Caco-2 (cell line): ENCODE data around the gene TMEM74B. TPM values are rescaled to one million over a fixed set of nuclear protein-coding genes. Genes with fewer than 3 reads are reported as not detected.
A peak's percentile ranks its signal among the peaks of the same experiment; 100 is the strongest.

Experiments
- BruUV-seq: library from RNA; stranded (reverse); fragments of 400-500 nt; replicated peaks from 2 replicates; lab custom pipeline; 2021; lab: Mats Ljungman, UMichigan
- CTCF ChIA-PET: fragments of 300-600 bp; sonication (Branson Sonifier 250); formaldehyde crosslinking; loops from one replicate; lab custom pipeline; 2022; ENCODE audit warnings: antibody characterized with exemption; lab: Charles Lee
- POLR2A ChIA-PET: fragments of 300-600 bp; sonication (Branson Sonifier 250); formaldehyde crosslinking; loops from one replicate; lab custom pipeline; 2022; ENCODE audit warnings: antibody characterized with exemption; lab: Charles Lee
- DNase-seq, 2 experiments: peaks; one replicate each; pipeline versions ENCODE4 v3.0.0 to v3.0.0-alpha.2; 2020 to 2022
- H3K27me3 ChIP-seq: replicated peaks from 2 replicates; pipeline ENCODE4 v1.6.0; 2011; ENCODE audit warnings: low read length; ENCODE audit not compliant: control insufficient read depth, insufficient read depth
- H3K36me3 ChIP-seq: 2 replicates; pipeline ENCODE4 v1.5.1; 2011; ENCODE audit warnings: low read length; ENCODE audit not compliant: control insufficient read depth, insufficient read depth
- H3K4me1 ChIP-seq: fragments of 250-450 bp; sonication (Bioruptor Pico); 2 replicates; pipeline ENCODE4 v1.5.1; 2020; ENCODE audit warnings: mild to moderate bottlenecking
- H3K4me3 ChIP-seq: 2 replicates; pipeline ENCODE4 v1.5.1; 2011; ENCODE audit warnings: low read depth, mild to moderate bottlenecking, control low read depth, low read length
- H3K9me3 ChIP-seq: fragments of 250-450 bp; sonication (Bioruptor Pico); 2 replicates; pipeline ENCODE4 v1.5.1; 2020; ENCODE audit warnings: mild to moderate bottlenecking, moderate library complexity
- H3K27ac Mint-ChIP-seq: one replicate; pipeline ENCODE4 v1.8.0; 2022; ENCODE audit warnings: mixed read lengths; ENCODE audit not compliant: unreplicated experiment
- H3K27me3 Mint-ChIP-seq: one replicate; pipeline ENCODE4 v1.8.0; 2022; ENCODE audit warnings: mixed read lengths; ENCODE audit not compliant: insufficient read depth, unreplicated experiment
- H3K36me3 Mint-ChIP-seq: one replicate; pipeline ENCODE4 v1.8.0; 2022; ENCODE audit warnings: mild to moderate bottlenecking, mixed read lengths; ENCODE audit not compliant: insufficient read depth, unreplicated experiment
- H3K4me1 Mint-ChIP-seq: one replicate; pipeline ENCODE4 v1.8.0; 2022; ENCODE audit warnings: low read depth, mixed read lengths; ENCODE audit not compliant: unreplicated experiment
- H3K4me3 Mint-ChIP-seq: one replicate; pipeline ENCODE4 v1.8.0; 2022; ENCODE audit warnings: mild to moderate bottlenecking, moderate library complexity, mixed read lengths; ENCODE audit not compliant: unreplicated experiment
- H3K9me3 Mint-ChIP-seq: one replicate; pipeline ENCODE4 v1.8.0; 2022; ENCODE audit warnings: mixed read lengths; ENCODE audit not compliant: unreplicated experiment
- CTCF ChIP-seq, 2 experiments: fragments of 200-600 bp in 1 of 2; IDR thresholded peaks; 1 replicate in 1 of 2; 2 replicates in 1 of 2; pipeline versions ENCODE4 v1.5.1 to v1.8.0; 2011 to 2022; ENCODE audit warnings: antibody characterized with exemption in 1 of 2, control low read depth in 1 of 2, inconsistent platforms in 1 of 2, low read depth in 1 of 2, low read length in 1 of 2, mild to moderate bottlenecking in 1 of 2, moderate library complexity in 1 of 2; ENCODE audit not compliant: insufficient read depth in 1 of 2, severe bottlenecking in 1 of 2, unreplicated experiment in 1 of 2
- intact Hi-C: fragments of 100-400 bp; cut with micrococcal nuclease; formaldehyde crosslinking; loops from one replicate; pipeline ENCODE4 v1.10.0; 2022; ENCODE audit not compliant: unreplicated experiment
- total RNA-seq: library from RNA; stranded (reverse); gene quantifications from 2 replicates; pipeline ENCODE4 v1.2.3, GENCODE V29; 2022

The TMEM74B gene
- total RNA-seq, 1 experiment from 2014 or later = 6.9 TPM

DNA sequence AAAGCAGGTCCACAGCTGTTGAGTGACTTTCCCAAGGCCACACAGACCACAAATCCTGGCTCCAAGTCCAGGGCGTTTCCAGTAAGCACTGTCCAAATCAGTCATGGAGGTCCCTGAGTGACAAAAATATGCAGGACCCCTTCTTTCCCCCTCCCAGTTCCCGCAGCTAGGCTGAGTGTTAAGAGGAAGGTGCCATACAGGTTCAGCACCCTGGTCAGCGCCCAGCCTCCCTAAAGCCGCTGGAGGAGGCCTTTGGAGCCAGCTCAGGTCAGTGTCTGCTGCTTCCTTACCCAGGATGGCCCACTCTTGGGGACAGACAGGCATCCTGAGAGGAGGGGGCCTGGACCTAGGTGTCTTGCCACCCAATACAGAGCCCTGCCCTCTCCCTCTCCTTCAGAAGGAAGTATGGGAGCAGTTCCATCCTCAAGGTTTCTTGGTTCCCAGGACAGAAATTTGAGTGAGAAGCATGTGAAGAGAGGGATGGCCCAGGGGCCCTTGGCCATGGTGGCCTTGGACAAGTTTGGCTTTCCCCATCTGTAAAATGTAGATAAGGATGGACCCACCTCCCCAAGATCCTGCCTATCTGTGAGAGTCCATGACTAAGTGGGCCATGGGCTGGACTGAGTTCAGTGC lies 13.2 kb downstream of the TMEM74B start:
- H3K4me3 ChIP-seq = no peak overlapping the region
- H3K36me3 ChIP-seq = peaks cover 2% of the 10 kb centered on the region
- Mint-ChIP-seq H3K36me3 (peaks cover 38% of the 10 kb centered on the region), H3K27ac (no peak overlapping the region), H3K4me3 (no peak overlapping the region), H3K9me3 (no peaks in the 10 kb centered on the region), H3K27me3 (no peaks in the 10 kb centered on the region), H3K4me1 (no peaks in the 10 kb centered on the region)
- H3K27me3 ChIP-seq = no peaks in the 10 kb centered on the region
- peak; percentile 66 to 76 for DNase-seq
- TF ChIP-seq CTCF (IDR thresholded peaks at IDR 0.05; ENCODE audit: insufficient read depth in 1 of 2, low read depth in 1 of 2, low read length in 1 of 2, severe bottlenecking in 1 of 2, unreplicated experiment in 1 of 2) = no peak
- intact Hi-C loops = no loop called here
- CTCF ChIA-PET = no interaction called here
- no peaks in the 10 kb centered on the region for H3K4me1 ChIP-seq
- no TSS peak for BruUV-seq
- POLR2A ChIA-PET = no interaction called here
- H3K9me3 ChIP-seq = no peaks in the 10 kb centered on the region

DNA sequence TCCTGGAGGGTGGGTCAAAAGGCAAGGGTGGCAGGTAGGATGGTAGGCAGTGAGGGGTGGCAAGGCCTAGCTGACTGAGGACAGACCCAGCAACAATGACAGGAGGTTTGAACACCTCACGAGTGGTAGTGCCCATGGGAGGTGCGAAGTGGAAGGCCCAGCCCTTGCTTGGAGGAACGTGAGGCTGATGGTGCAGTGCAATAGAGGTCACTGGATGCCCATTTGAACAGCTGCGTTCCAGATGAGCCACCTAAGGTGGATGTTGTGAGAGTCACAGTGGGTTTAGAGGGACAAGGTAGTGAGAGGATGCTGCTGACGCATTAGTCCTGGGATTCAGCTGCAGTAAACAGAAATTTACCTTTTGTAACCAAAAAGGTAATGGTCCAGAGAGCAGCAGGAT lies 15.6 kb downstream of the TMEM74B start:
- Mint-ChIP-seq H3K4me3 (no peak overlapping the region), H3K4me1 (no peaks in the 10 kb centered on the region), H3K9me3 (no peaks in the 10 kb centered on the region), H3K27ac (no peak overlapping the region), H3K27me3 (no peaks in the 10 kb centered on the region), H3K36me3 (peaks cover 55% of the 10 kb centered on the region)
- intact Hi-C loops = no loop called here
- H3K4me1 ChIP-seq = no peaks in the 10 kb centered on the region
- no peak for TF ChIP-seq CTCF (IDR thresholded peaks at IDR 0.05; ENCODE audit: insufficient read depth in 1 of 2, low read depth in 1 of 2, low read length in 1 of 2, severe bottlenecking in 1 of 2, unreplicated experiment in 1 of 2)
- no TSS peak for BruUV-seq
- POLR2A ChIA-PET = no interaction called here
- no peaks in the 10 kb centered on the region for H3K9me3 ChIP-seq
- H3K4me3 ChIP-seq = no peak overlapping the region
- peaks cover 4% of the 10 kb centered on the region for H3K36me3 ChIP-seq
- CTCF ChIA-PET = no interaction called here
- no peak for DNase-seq
- H3K27me3 ChIP-seq = no peaks in the 10 kb centered on the region

DNA sequence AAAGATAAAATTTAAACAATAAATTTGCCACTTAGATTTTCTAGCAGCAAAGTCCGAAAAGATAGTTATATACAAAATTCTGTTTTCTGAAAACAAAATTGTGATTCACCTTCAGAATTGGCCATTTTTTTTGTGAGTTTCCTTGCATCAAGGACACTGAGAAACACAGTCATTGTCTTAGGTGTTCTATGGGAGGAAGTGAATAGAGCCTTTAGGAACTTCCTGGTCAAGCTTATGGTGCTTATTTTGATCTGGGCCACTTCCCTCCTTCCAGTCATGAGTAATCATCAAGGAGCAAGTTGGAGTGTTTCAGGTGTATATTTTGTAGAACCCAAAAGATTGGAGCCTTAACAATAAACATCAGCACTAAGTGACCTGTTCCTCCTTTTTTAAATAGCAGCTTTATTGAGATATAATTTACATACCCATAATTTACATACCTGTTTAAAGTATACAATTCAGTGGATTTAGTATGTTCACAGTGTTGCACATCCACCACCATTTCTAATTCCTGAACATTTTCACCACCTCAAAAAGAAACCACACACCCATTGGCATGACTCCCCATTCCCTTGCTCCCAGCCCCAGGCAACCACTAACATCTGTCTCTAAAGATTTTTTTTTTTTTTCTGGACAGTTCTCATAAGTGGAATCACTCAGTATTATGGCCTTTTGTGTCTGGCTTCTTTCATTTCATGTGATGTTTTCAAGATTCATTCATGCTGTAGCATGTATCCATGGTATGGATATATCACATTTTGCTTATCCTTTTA lies 17.6 kb downstream of the TMEM74B start:
- ChIA-PET CTCF (no interaction called here), POLR2A (no interaction called here)
- H3K9me3 Mint-ChIP-seq = no peaks in the 10 kb centered on the region
- intact Hi-C loops = no loop called here
- BruUV-seq = TSS peak; percentile 23
- no peak overlapping the region for H3K27ac Mint-ChIP-seq
- H3K4me1 Mint-ChIP-seq = no peaks in the 10 kb centered on the region
- no peaks in the 10 kb centered on the region for H3K27me3 Mint-ChIP-seq
- no peak for TF ChIP-seq CTCF (IDR thresholded peaks at IDR 0.05; ENCODE audit: insufficient read depth in 1 of 2, low read depth in 1 of 2, low read length in 1 of 2, severe bottlenecking in 1 of 2, unreplicated experiment in 1 of 2)
- Histone ChIP-seq H3K4me1 (no peaks in the 10 kb centered on the region), H3K36me3 (peaks cover 4% of the 10 kb centered on the region), H3K27me3 (no peaks in the 10 kb centered on the region), H3K4me3 (no peak overlapping the region), H3K9me3 (no peaks in the 10 kb centered on the region)
- H3K36me3 Mint-ChIP-seq = peaks cover 60% of the 10 kb centered on the region
- DNase-seq = no peak
- H3K4me3 Mint-ChIP-seq = no peak overlapping the region
